Ammon's horn (tissue), 1 donor: Measurements from ENCODE around the gene GHRL.

Experiments used
- DNase-seq: peaks from one replicate; pipeline ENCODE4 v3.0.0-alpha.2; 2016; ENCODE audit warnings: low spot score

The GHRL gene

GRCh38 chr3:10327592-10327991, 34.8 kb upstream of the GHRL start:
- no peak for DNase-seq

GRCh38 chr3:10322352-10322710, 29.6 kb upstream of the GHRL start:
- DNase-seq, result no peak

GRCh38 chr3:10321630-10322351, 29.0 kb upstream of the GHRL start:
- no peak for DNase-seq

- no peak for DNase-seq
Observed at GRCh38 chr3:10320320-10320677, 27.6 kb upstream of the GHRL start.

GRCh38 chr3:10319804-10320203, 27.1 kb upstream of the GHRL start:
- DNase-seq, result no peak

- no peak for DNase-seq
Observed at GRCh38 chr3:10319251-10319650, 26.5 kb upstream of the GHRL start.

GRCh38 chr3:10317961-10318350, 25.2 kb upstream of the GHRL start:
- DNase-seq, result no peak

- no peak for DNase-seq
Observed at GRCh38 chr3:10317311-10317960, 24.7 kb upstream of the GHRL start.

GRCh38 chr3:10315771-10316344, 23.1 kb upstream of the GHRL start:
- DNase-seq, result peak; percentile 23

- DNase-seq, result no peak
Observed at GRCh38 chr3:10315101-10315500, 22.4 kb upstream of the GHRL start.

GRCh38 chr3:10312861-10313260, 20.1 kb upstream of the GHRL start:
- DNase-seq, result no peak

- DNase-seq, result no peak
Observed at GRCh38 chr3:10312391-10312790, 19.6 kb upstream of the GHRL start.

- no peak for DNase-seq
Observed at GRCh38 chr3:10311710-10312109, 19.0 kb upstream of the GHRL start.

- DNase-seq, result no peak
Observed at GRCh38 chr3:10310578-10310977, 17.8 kb upstream of the GHRL start.

GRCh38 chr3:10309736-10310135, 17.0 kb upstream of the GHRL start:
- DNase-seq, result no peak

GRCh38 chr3:10308678-10309077, 15.9 kb upstream of the GHRL start:
- no peak for DNase-seq

- DNase-seq, result no peak
Observed at GRCh38 chr3:10306156-10306555, 13.4 kb upstream of the GHRL start.

GRCh38 chr3:10305331-10305902, 12.7 kb upstream of the GHRL start:
- no peak for DNase-seq

- DNase-seq, result no peak
Observed at GRCh38 chr3:10304905-10305304, 12.2 kb upstream of the GHRL start.

- no peak for DNase-seq
Observed at GRCh38 chr3:10303785-10304184, 11.0 kb upstream of the GHRL start.

- DNase-seq, result no peak
Observed at GRCh38 chr3:10303105-10303504, 10.4 kb upstream of the GHRL start.

- no peak for DNase-seq
Observed at GRCh38 chr3:10300087-10300486, 7.3 kb upstream of the GHRL start.

GRCh38 chr3:10299679-10300078, 6.9 kb upstream of the GHRL start:
- no peak for DNase-seq
